ENCODE results near the gene PADI3. TPM values are rescaled to one million over a fixed set of nuclear protein-coding genes. Genes with fewer than 3 reads are reported as not detected.

PADI3 gene
- total and polyA plus RNA-seq, 2 of the 13 experiments (the other 11 are each of a cell fraction or from before 2014, with no cell fraction given), result not detected

- Histone ChIP-seq H3K27ac (ENCODE audit: extremely low read length, insufficient read depth, low read length) (no peak overlapping the region), H4K20me1 (ENCODE audit: insufficient read depth, low read length) (no peaks in the 10 kb centered on the region), H3K36me3 (replicated peaks in 1 of 2; ENCODE audit: control insufficient read depth in 1 of 2, insufficient read depth in 2 of 2, low read length in 2 of 2) (no peaks in the 10 kb centered on the region), H3K4me1 (ENCODE audit: insufficient read depth, low read length) (no peaks in the 10 kb centered on the region), H3K9ac (ENCODE audit: insufficient read depth, low read depth, low read length) (no peak overlapping the region), H3K4me2 (ENCODE audit: low read depth, low read length) (no peak overlapping the region), H3K9me3 (ENCODE audit: low read length) (no peaks in the 10 kb centered on the region), H3K27me3 (ENCODE audit: control insufficient read depth in 1 of 2, insufficient read depth in 2 of 2, low read length in 2 of 2) (peaks cover 2 to 32% of the 10 kb centered on the region in 2 experiments; a peak in 3 of 5 replicates), H3K4me3 (replicated peaks in 1 of 3; ENCODE audit: insufficient read depth in 1 of 3, low read depth in 2 of 3, low read length in 3 of 3) (no peak overlapping the region), H2AFZ (ENCODE audit: low read length) (no peak overlapping the region), H3K79me2 (ENCODE audit: insufficient read depth, low read length) (no peaks in the 10 kb centered on the region)
- BruUV-seq (replicated peaks), result no TSS peak
- ChIA-PET POLR2A (no interaction called here), CTCF (ENCODE audit: low intra/inter-chr PET ratio, low total read pairs) (no interaction called here)
- ATAC-seq (no peak), FAIRE-seq (no peak), DNase-seq (ENCODE audit: low spot score) (no peak)
- 17% methylated on average over 5 of the region's 5 CpGs for WGBS (ENCODE audit: low lambda C conversion rate)
- intact Hi-C loops (cut with micrococcal nuclease; ENCODE audit: unreplicated experiment) (no loop called here), in situ Hi-C loops (cut with HindIII; ENCODE audit: extremely low pct_ligation_motif_present, low pct_unique_long_range_greater_than_20kb) (no loop called here)
- TF ChIP-seq ZFP1 (CRISPR knock-in tag; IDR thresholded peaks at IDR 0.05) (no peak), SUZ12 (IDR thresholded peaks at IDR 0.05; ENCODE audit: low read depth, low read length) (no peak), MAX (IDR thresholded peaks at IDR 0.05) (no peak), PAF1 (CRISPR knock-in tag; IDR thresholded peaks at IDR 0.05) (no peak), DPF2 (CRISPR knock-in tag; IDR thresholded peaks at IDR 0.05; ENCODE audit: borderline replicate concordance, low read depth) (no peak), MIER3 (CRISPR knock-in tag; IDR thresholded peaks at IDR 0.05; ENCODE audit: borderline replicate concordance) (no peak), DBP (CRISPR knock-in tag; IDR thresholded peaks at IDR 0.05; ENCODE audit: not compliant biosample characterization) (no peak), ZNF781 (CRISPR knock-in tag; IDR thresholded peaks at IDR 0.05; ENCODE audit: borderline replicate concordance, not compliant biosample characterization) (no peak), ZMYM4 (CRISPR knock-in tag; IDR thresholded peaks at IDR 0.05) (no peak), NFYC (CRISPR knock-in tag; IDR thresholded peaks at IDR 0.05) (no peak), PHF20 (CRISPR knock-in tag; IDR thresholded peaks at IDR 0.05) (no peak), RCOR2 (CRISPR knock-in tag; IDR thresholded peaks at IDR 0.05) (no peak), ETV6 (CRISPR knock-in tag; conservative IDR thresholded peaks at IDR 0.05) (no peak), JARID2 (CRISPR knock-in tag; IDR thresholded peaks at IDR 0.05; ENCODE audit: insufficient replicate concordance) (no peak), EEA1 (CRISPR knock-in tag; IDR thresholded peaks at IDR 0.05; ENCODE audit: borderline replicate concordance) (no peak), SOX6 (IDR thresholded peaks at IDR 0.05) (no peak), SOX6 (CRISPR knock-in tag; IDR thresholded peaks at IDR 0.05) (no peak), KAT2B (IDR thresholded peaks at IDR 0.05; ENCODE audit: borderline replicate concordance, low read depth, low read length) (no peak)
Measured at GRCh38 chr1:17286646-17287045, 37.7 kb downstream of the PADI3 start.

All from HepG2 (cell line).